ENCODE results near the gene PHC1. TPM values are rescaled to one million over a fixed set of nuclear protein-coding genes. Genes with fewer than 3 reads are reported as not detected.

Gene PHC1
- polyA plus RNA-seq, 1 donor, result 94.5 TPM

Other genes with a start within 250 kb of the PHC1 start
- 140 TPM for gene RIMKLB, start 216.5 kb upstream of the PHC1 start, polyA plus RNA-seq (ENCODE audit: insufficient read length)
- gene A2ML1, start 91.9 kb upstream of the PHC1 start, polyA plus RNA-seq (ENCODE audit: insufficient read length), result 0.78 TPM
- 222 TPM for gene M6PR, start 35.1 kb downstream of the PHC1 start, polyA plus RNA-seq (ENCODE audit: insufficient read length)
- gene KLRG1, start 75.0 kb downstream of the PHC1 start, polyA plus RNA-seq (ENCODE audit: insufficient read length), result 3.1 TPM
- gene A2M, start 201.4 kb downstream of the PHC1 start, polyA plus RNA-seq (ENCODE audit: insufficient read length), result 218 TPM

Data from left kidney (tissue), 1 donor.